ENCODE data around the gene ASB17. TPM values are rescaled to one million over a fixed set of nuclear protein-coding genes. Genes with fewer than 3 reads are reported as not detected.

Gene ASB17
- total RNA-seq, 3 donors from 2014 or later, result not detected

- Mint-ChIP-seq H3K27me3 (ENCODE audit: low read depth) (peaks cover 5% of the 10 kb centered on the region), H3K4me3 (no peak overlapping the region), H3K4me1 (ENCODE audit: low read depth) (no peaks in the 10 kb centered on the region), H3K36me3 (ENCODE audit: insufficient read depth) (no peaks in the 10 kb centered on the region), H3K9me3 (no peaks in the 10 kb centered on the region)
- DNase-seq, result no peak
- no peak for ATAC-seq
Measured at GRCh38 chr1:75916834-75917233, 15.4 kb downstream of the ASB17 start.

GRCh38 chr1:75908717-75909152, 23.5 kb downstream of the ASB17 start:
- H3K9me3 Mint-ChIP-seq, result peaks cover 17% of the 10 kb centered on the region
- H3K36me3 Mint-ChIP-seq (ENCODE audit: insufficient read depth), result no peaks in the 10 kb centered on the region
- ATAC-seq, result no peak
- no peak for DNase-seq
- H3K27me3 Mint-ChIP-seq (ENCODE audit: low read depth), result peaks cover under 1% of the 10 kb centered on the region
- H3K4me3 Mint-ChIP-seq, result no peak overlapping the region
- H3K4me1 Mint-ChIP-seq (ENCODE audit: low read depth), result no peaks in the 10 kb centered on the region

- no peaks in the 10 kb centered on the region for H3K27me3 Mint-ChIP-seq (ENCODE audit: low read depth)
- DNase-seq, result no peak
- no peaks in the 10 kb centered on the region for H3K36me3 Mint-ChIP-seq (ENCODE audit: insufficient read depth)
- H3K4me1 Mint-ChIP-seq (ENCODE audit: low read depth), result no peaks in the 10 kb centered on the region
- no peak overlapping the region for H3K4me3 Mint-ChIP-seq
- no peak for ATAC-seq
- H3K9me3 Mint-ChIP-seq, result no peaks in the 10 kb centered on the region
Measured at GRCh38 chr1:75901371-75901770, 30.8 kb downstream of the ASB17 start.

GRCh38 chr1:75884437-75884836, 47.8 kb downstream of the ASB17 start:
- Mint-ChIP-seq H3K27me3 (ENCODE audit: low read depth) (peaks cover 2% of the 10 kb centered on the region), H3K9me3 (no peaks in the 10 kb centered on the region), H3K4me3 (no peak overlapping the region), H3K36me3 (ENCODE audit: insufficient read depth) (no peaks in the 10 kb centered on the region), H3K4me1 (ENCODE audit: low read depth) (no peaks in the 10 kb centered on the region)
- ATAC-seq (no peak), DNase-seq (no peak)

GRCh38 chr1:75879985-75880384, 52.2 kb downstream of the ASB17 start:
- H3K27me3 Mint-ChIP-seq (ENCODE audit: low read depth), result peaks cover 2% of the 10 kb centered on the region
- no peaks in the 10 kb centered on the region for H3K4me1 Mint-ChIP-seq (ENCODE audit: low read depth)
- H3K9me3 Mint-ChIP-seq, result no peaks in the 10 kb centered on the region
- no peak overlapping the region for H3K4me3 Mint-ChIP-seq
- DNase-seq (no peak), ATAC-seq (no peak)
- no peaks in the 10 kb centered on the region for H3K36me3 Mint-ChIP-seq (ENCODE audit: insufficient read depth)

- Mint-ChIP-seq H3K4me1 (ENCODE audit: low read depth) (no peaks in the 10 kb centered on the region), H3K4me3 (no peak overlapping the region)
Measured at GRCh38 chr1:75870951-75871350, 61.3 kb downstream of the ASB17 start.

More at GRCh38 chr1:75870951-75871350, 61.3 kb downstream of the ASB17 start:
- no peaks in the 10 kb centered on the region for H3K36me3 Mint-ChIP-seq (ENCODE audit: insufficient read depth)
- H3K27me3 Mint-ChIP-seq (ENCODE audit: low read depth), result peaks cover 2% of the 10 kb centered on the region
- ATAC-seq (no peak), DNase-seq (no peak)
- no peaks in the 10 kb centered on the region for H3K9me3 Mint-ChIP-seq

Other genes with a start within 250 kb of the ASB17 start
- 10 to 100 TPM; 29.3 to 38.7 (median 38.6) TPM for gene ACADM, start 207.7 kb downstream of the ASB17 start, total RNA-seq
- gene RABGGTB, start 146.1 kb downstream of the ASB17 start, total RNA-seq, result 100 to 1,000 TPM; 292 to 334 (median 324) TPM
- gene MSH4, start 135.5 kb downstream of the ASB17 start, total RNA-seq, result under 1 TPM; 0.28 to 0.45 (median 0.41) TPM
- gene ST6GALNAC3, start 142.3 kb upstream of the ASB17 start, total RNA-seq, result under 1 TPM; 0.24 to 0.73 (median 0.53) TPM

Measured in activated T-cell treated with anti-CD3 and anti-CD28 coated beads, Interleukin-2, amount 50 U/mL, for 4 hours (primary cell).